ENCODE measurements around the gene LFNG.

The LFNG gene

GRCh38 chr7:2518737-2519118 lies 846 bp upstream of the LFNG start:
- H3K36me3 ChIP-seq (ENCODE audit: low read depth): no peaks in the 10 kb centered on the region
- no peak for ATAC-seq (ENCODE audit: low read depth)
- no peak for DNase-seq (ENCODE audit: low spot score)
- H3K9me3 ChIP-seq (ENCODE audit: severe bottlenecking): no peaks in the 10 kb centered on the region
- TF ChIP-seq, protein P1, sequence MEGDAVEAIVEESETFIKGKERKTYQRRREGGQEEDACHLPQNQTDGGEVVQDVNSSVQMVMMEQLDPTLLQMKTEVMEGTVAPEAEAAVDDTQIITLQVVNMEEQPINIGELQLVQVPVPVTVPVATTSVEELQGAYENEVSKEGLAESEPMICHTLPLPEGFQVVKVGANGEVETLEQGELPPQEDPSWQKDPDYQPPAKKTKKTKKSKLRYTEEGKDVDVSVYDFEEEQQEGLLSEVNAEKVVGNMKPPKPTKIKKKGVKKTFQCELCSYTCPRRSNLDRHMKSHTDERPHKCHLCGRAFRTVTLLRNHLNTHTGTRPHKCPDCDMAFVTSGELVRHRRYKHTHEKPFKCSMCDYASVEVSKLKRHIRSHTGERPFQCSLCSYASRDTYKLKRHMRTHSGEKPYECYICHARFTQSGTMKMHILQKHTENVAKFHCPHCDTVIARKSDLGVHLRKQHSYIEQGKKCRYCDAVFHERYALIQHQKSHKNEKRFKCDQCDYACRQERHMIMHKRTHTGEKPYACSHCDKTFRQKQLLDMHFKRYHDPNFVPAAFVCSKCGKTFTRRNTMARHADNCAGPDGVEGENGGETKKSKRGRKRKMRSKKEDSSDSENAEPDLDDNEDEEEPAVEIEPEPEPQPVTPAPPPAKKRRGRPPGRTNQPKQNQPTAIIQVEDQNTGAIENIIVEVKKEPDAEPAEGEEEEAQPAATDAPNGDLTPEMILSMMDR (IDR thresholded peaks at IDR 0.05; ENCODE audit: poor library complexity, severe bottlenecking): no peak
- peaks cover 36% of the 10 kb centered on the region for H3K4me1 ChIP-seq (ENCODE audit: insufficient read depth, poor library complexity, severe bottlenecking)
- no peak overlapping the region for H3K27ac ChIP-seq (ENCODE audit: poor library complexity, severe bottlenecking)
- no peak overlapping the region for H3K4me3 ChIP-seq (ENCODE audit: severe bottlenecking)
- H3K27me3 ChIP-seq (ENCODE audit: insufficient read depth, poor library complexity, severe bottlenecking): no peaks in the 10 kb centered on the region

DNA sequence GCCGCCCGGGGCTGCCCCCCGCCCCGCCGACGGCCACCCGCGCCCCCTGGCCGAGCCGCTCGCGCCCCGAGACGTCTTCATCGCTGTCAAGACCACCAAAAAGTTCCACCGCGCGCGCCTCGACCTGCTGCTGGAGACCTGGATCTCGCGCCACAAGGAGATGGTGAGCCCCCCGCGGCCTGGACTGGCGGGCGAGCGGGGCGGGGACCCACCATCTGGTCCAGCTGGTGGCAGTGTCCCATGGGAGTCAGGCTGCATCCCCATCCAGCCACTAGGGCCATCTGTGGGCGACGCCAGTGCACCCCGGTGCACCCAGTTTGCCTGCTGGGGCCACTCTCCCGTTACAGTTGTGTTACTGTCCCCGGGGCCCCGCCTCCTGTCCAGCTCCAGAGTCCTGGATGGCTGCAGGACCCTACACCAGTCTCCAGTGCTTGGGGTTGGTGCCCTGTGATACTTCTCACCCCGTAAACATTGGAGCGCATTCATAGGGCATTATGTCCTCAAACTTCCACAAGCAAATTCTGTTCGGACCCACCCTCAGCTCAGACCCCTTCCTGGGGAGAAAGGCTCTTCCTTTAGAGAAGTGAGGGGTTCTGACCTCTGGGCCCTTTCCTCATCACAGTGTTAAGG lies 672 bp downstream of the LFNG start:
- Histone ChIP-seq H3K27me3 (ENCODE audit: insufficient read depth, poor library complexity, severe bottlenecking) (no peaks in the 10 kb centered on the region), H3K27ac (ENCODE audit: poor library complexity, severe bottlenecking) (no peak overlapping the region), H3K9me3 (ENCODE audit: severe bottlenecking) (no peaks in the 10 kb centered on the region), H3K4me1 (ENCODE audit: insufficient read depth, poor library complexity, severe bottlenecking) (peaks cover 46% of the 10 kb centered on the region), H3K36me3 (ENCODE audit: low read depth) (no peaks in the 10 kb centered on the region), H3K4me3 (ENCODE audit: severe bottlenecking) (peak overlapping the region; percentile 34)
- TF ChIP-seq, protein P1 (IDR thresholded peaks at IDR 0.05; ENCODE audit: poor library complexity, severe bottlenecking): no peak
- DNase-seq (ENCODE audit: low spot score) (no peak), ATAC-seq (ENCODE audit: low read depth) (no peak)

DNA sequence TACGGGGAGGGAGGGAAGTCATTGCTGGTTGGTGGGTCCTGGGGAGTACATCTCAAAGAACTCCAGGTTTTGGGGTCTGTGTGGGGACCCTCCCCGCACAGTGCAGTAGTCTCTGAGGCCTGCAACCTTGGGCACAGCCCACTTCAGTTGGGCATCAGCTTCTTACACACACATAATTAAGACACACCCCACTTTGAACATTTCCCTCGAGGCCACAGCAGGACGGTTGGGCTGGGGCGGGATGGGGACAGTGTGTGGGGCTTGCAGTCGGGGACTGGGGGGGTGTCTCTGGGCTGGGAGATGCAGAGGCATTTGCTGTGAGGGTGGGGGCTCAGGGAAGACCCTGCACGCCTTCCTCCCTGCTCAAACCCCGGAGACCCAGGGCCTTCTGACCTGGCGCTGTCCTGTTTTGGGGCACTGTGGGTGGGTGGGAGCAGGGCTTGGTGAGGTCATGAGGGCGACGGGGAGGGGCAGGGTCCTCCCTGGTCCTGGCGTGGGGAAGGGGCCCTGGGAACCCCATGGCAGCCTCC lies 1.3 kb downstream of the LFNG start:
- peak overlapping the region; percentile 34 for H3K4me3 ChIP-seq (ENCODE audit: severe bottlenecking)
- TF ChIP-seq, protein P1 (IDR thresholded peaks at IDR 0.05; ENCODE audit: poor library complexity, severe bottlenecking): no peak
- H3K36me3 ChIP-seq (ENCODE audit: low read depth): no peaks in the 10 kb centered on the region
- ATAC-seq (ENCODE audit: low read depth): no peak
- H3K4me1 ChIP-seq (ENCODE audit: insufficient read depth, poor library complexity, severe bottlenecking): peaks cover 46% of the 10 kb centered on the region
- no peaks in the 10 kb centered on the region for H3K9me3 ChIP-seq (ENCODE audit: severe bottlenecking)
- peak overlapping the region; percentile 95 for H3K27ac ChIP-seq (ENCODE audit: poor library complexity, severe bottlenecking)
- DNase-seq (ENCODE audit: low spot score): no peak
- no peaks in the 10 kb centered on the region for H3K27me3 ChIP-seq (ENCODE audit: insufficient read depth, poor library complexity, severe bottlenecking)

- peak overlapping the region; percentile 95 for H3K27ac ChIP-seq (ENCODE audit: poor library complexity, severe bottlenecking)
- no peak overlapping the region for H3K4me3 ChIP-seq (ENCODE audit: severe bottlenecking)
- no peaks in the 10 kb centered on the region for H3K27me3 ChIP-seq (ENCODE audit: insufficient read depth, poor library complexity, severe bottlenecking)
- TF ChIP-seq, protein P1 (IDR thresholded peaks at IDR 0.05; ENCODE audit: poor library complexity, severe bottlenecking): no peak
- no peak for ATAC-seq (ENCODE audit: low read depth)
- no peaks in the 10 kb centered on the region for H3K9me3 ChIP-seq (ENCODE audit: severe bottlenecking)
- no peak for DNase-seq (ENCODE audit: low spot score)
- H3K4me1 ChIP-seq (ENCODE audit: insufficient read depth, poor library complexity, severe bottlenecking): peaks cover 46% of the 10 kb centered on the region
- H3K36me3 ChIP-seq (ENCODE audit: low read depth): no peaks in the 10 kb centered on the region
Measured at GRCh38 chr7:2521341-2521745, 1.8 kb downstream of the LFNG start.

DNA sequence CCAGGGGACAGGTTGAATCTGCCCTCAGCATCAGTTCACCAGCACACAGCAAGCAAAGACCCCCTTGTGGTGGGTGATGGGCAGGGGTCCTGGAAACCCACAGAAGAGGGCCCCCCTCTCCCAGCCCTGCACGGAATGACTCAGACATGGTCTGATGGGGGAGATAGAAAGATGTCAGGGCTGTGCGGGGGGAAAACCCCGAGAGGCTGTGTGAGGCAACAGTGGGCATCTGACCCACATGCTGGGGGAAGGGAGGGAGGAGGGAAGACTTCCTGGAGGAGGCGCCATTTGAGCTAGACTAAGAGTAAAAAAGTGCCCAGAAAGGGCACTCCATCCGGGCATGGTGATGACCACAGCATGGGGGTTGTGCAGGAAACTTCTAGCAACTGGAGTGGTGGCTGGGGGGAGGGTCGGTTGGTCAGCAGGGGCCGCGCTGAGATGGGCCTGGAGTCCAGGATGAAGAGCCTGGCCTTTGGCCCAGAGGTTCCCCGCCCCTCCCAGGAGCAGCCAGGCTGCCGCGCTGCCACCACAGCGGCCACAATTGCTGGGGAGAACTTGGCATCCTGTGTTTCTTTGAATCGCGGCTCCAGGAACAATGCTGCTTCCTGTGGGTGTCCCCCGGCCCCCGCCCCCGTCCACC lies 2.5 kb downstream of the LFNG start:
- Histone ChIP-seq H3K4me3 (ENCODE audit: severe bottlenecking) (no peak overlapping the region), H3K27me3 (ENCODE audit: insufficient read depth, poor library complexity, severe bottlenecking) (no peaks in the 10 kb centered on the region), H3K4me1 (ENCODE audit: insufficient read depth, poor library complexity, severe bottlenecking) (peaks cover 42% of the 10 kb centered on the region), H3K27ac (ENCODE audit: poor library complexity, severe bottlenecking) (peak overlapping the region; percentile 95), H3K9me3 (ENCODE audit: severe bottlenecking) (no peaks in the 10 kb centered on the region), H3K36me3 (ENCODE audit: low read depth) (no peaks in the 10 kb centered on the region)
- DNase-seq (ENCODE audit: low spot score) (no peak), ATAC-seq (ENCODE audit: low read depth) (no peak)
- TF ChIP-seq, protein P1 (IDR thresholded peaks at IDR 0.05; ENCODE audit: poor library complexity, severe bottlenecking): no peak

All from RWPE2 (cell line).